Activated CD4-positive, alpha-beta T cell treated with anti-CD3 and anti-CD28 coated beads for 24 hours (primary cell): ENCODE results near the gene C1QTNF5.

Experiments
- DNase-seq, 2 donors: peaks; one replicate each; pipeline ENCODE4 v3.0.0-alpha.2; 2020; ENCODE audit warnings: low read depth in 2 of 2

Gene C1QTNF5

GRCh38 chr11:119295178-119295577, 45.5 kb downstream of the C1QTNF5 start:
- no peak for DNase-seq

- no peak for DNase-seq
These were observed 47.2 kb downstream of the C1QTNF5 start for GRCh38 chr11:119293461-119293860.

- no peak for DNase-seq
These were observed 49.7 kb downstream of the C1QTNF5 start for GRCh38 chr11:119290894-119291497.
